IMR-90 (cell line): ENCODE results near the gene ADCY5.

Experiments used
- BHLHE40 ChIP-seq: fragments of 150-350 bp; IDR thresholded peaks from 2 replicates; pipeline ENCODE4 v1.6.1; 2016; ENCODE audit warnings: mild to moderate bottlenecking, low read depth, low read length
- CEBPB ChIP-seq: IDR thresholded peaks from 2 replicates; pipeline ENCODE4 v1.6.1; 2012; ENCODE audit warnings: low read depth, low read length, improper control_type of control experiment
- CHD1 ChIP-seq: IDR thresholded peaks from 2 replicates; pipeline ENCODE4 v1.6.1; 2012; ENCODE audit warnings: low read depth, low read length, improper control_type of control experiment
- ELK1 ChIP-seq: fragments of 150-350 bp; IDR thresholded peaks from 2 replicates; pipeline ENCODE4 v1.6.1; 2016; ENCODE audit warnings: low read depth, mild to moderate bottlenecking, low read length, moderate library complexity, borderline replicate concordance
- FOS ChIP-seq: fragments of 150-350 bp; IDR thresholded peaks from 2 replicates; pipeline ENCODE4 v1.6.1; 2016; ENCODE audit warnings: low read depth, low read length
- MAZ ChIP-seq: IDR thresholded peaks from 2 replicates; pipeline ENCODE4 v1.6.1; 2012; ENCODE audit warnings: low read depth, mild to moderate bottlenecking, low read length, improper control_type of control experiment, moderate library complexity, borderline replicate concordance
- MXI1 ChIP-seq: IDR thresholded peaks from 2 replicates; pipeline ENCODE4 v1.6.1; 2012; ENCODE audit warnings: low read depth, mild to moderate bottlenecking, low read length, moderate library complexity, borderline replicate concordance
- POLR2A ChIP-seq: IDR thresholded peaks from 2 replicates; pipeline ENCODE4 v1.6.1; 2012; ENCODE audit warnings: mild to moderate bottlenecking, low read depth, low read length
- RAD21 ChIP-seq: IDR thresholded peaks from 2 replicates; pipeline ENCODE4 v1.6.1; 2012; ENCODE audit warnings: low read length, improper control_type of control experiment
- RFX5 ChIP-seq: IDR thresholded peaks from 2 replicates; pipeline ENCODE4 v1.8.0; 2012; ENCODE audit warnings: low read depth, mild to moderate bottlenecking, low read length, moderate library complexity
- SMC3 ChIP-seq: fragments of 150-350 bp; IDR thresholded peaks from 2 replicates; pipeline ENCODE4 v1.6.1; 2016; ENCODE audit warnings: low read depth, mild to moderate bottlenecking, antibody characterized with exemption, low read length, moderate library complexity
- TF ChIP-seq, protein P1 (sequence below): conservative IDR thresholded peaks from 2 replicates; pipeline ENCODE4 v1.5.1; 2012; ENCODE audit warnings: mild to moderate bottlenecking, low read depth, low read length, improper control_type of control experiment

DNA sequence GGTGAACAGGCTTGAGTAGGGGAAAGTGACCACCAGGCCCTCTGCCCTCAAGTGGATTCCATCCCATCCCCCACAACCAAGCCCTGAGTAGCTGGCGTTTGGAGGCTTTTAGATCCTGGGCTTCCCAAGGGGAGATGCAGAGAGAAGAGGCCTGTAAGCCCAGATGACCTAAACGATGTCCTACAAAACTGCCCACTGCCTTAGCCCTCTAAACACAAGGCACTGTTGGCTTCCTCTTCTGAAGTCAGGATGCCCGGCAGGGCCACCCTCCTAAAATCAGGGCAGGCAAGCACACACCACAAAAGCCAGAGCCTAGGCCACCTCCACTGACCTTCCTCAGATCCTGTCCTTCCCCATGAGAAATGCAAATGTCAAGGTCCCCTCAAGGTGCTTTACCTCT is 68.6 kb downstream of the ADCY5 start:
- TF ChIP-seq ELK1: no peak
- TF ChIP-seq, protein P1, sequence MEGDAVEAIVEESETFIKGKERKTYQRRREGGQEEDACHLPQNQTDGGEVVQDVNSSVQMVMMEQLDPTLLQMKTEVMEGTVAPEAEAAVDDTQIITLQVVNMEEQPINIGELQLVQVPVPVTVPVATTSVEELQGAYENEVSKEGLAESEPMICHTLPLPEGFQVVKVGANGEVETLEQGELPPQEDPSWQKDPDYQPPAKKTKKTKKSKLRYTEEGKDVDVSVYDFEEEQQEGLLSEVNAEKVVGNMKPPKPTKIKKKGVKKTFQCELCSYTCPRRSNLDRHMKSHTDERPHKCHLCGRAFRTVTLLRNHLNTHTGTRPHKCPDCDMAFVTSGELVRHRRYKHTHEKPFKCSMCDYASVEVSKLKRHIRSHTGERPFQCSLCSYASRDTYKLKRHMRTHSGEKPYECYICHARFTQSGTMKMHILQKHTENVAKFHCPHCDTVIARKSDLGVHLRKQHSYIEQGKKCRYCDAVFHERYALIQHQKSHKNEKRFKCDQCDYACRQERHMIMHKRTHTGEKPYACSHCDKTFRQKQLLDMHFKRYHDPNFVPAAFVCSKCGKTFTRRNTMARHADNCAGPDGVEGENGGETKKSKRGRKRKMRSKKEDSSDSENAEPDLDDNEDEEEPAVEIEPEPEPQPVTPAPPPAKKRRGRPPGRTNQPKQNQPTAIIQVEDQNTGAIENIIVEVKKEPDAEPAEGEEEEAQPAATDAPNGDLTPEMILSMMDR: no peak
- TF ChIP-seq POLR2A: no peak
- TF ChIP-seq SMC3: no peak
- TF ChIP-seq BHLHE40: no peak
- TF ChIP-seq CHD1: no peak
- no peak for TF ChIP-seq MAZ
- no peak for TF ChIP-seq FOS
- TF ChIP-seq RAD21: no peak
- TF ChIP-seq MXI1: no peak
- TF ChIP-seq CEBPB: no peak
- TF ChIP-seq RFX5: no peak
